H9 (cell line): ENCODE results near the gene BATF. TPM values are rescaled to one million over a fixed set of nuclear protein-coding genes. Genes with fewer than 3 reads are reported as not detected.

ENCODE experiments used
- DNase-seq: peaks from one replicate; pipeline ENCODE4 v3.0.0-alpha.2; 2017
- H2AFZ ChIP-seq: one replicate; pipeline ENCODE4 v1.6.1; 2013; ENCODE audit warnings: mild to moderate bottlenecking, low read length, control low read depth, moderate library complexity
- H2AK5ac ChIP-seq: 2 replicates; pipeline ENCODE4 v1.6.1; 2013; ENCODE audit warnings: low read length, control low read depth, mixed read lengths; ENCODE audit not compliant: insufficient read length
- H2BK120ac ChIP-seq: one replicate; pipeline ENCODE4 v1.6.1; 2013; ENCODE audit warnings: low read depth, mild to moderate bottlenecking, low read length, control low read depth, inconsistent platforms; ENCODE audit not compliant: poor library complexity, severe bottlenecking
- H2BK12ac ChIP-seq: 2 replicates; pipeline ENCODE4 v1.6.1; 2013; ENCODE audit warnings: low read length, control low read depth, mixed read lengths, low read depth; ENCODE audit not compliant: insufficient read length
- H2BK15ac ChIP-seq: 2 replicates; pipeline ENCODE4 v1.6.1; 2013; ENCODE audit warnings: low read depth, low read length, control low read depth
- H2BK20ac ChIP-seq: one replicate; pipeline ENCODE4 v1.6.1; 2013; ENCODE audit warnings: low read depth, mild to moderate bottlenecking, low read length, control low read depth, inconsistent platforms; ENCODE audit not compliant: poor library complexity, severe bottlenecking
- H2BK5ac ChIP-seq: 2 replicates; pipeline ENCODE4 v1.6.1; 2013; ENCODE audit warnings: low read length, control low read depth, mixed read lengths; ENCODE audit not compliant: insufficient read length
- H3K14ac ChIP-seq: 2 replicates; pipeline ENCODE4 v1.6.1; 2013; ENCODE audit warnings: low read length, control low read depth; ENCODE audit not compliant: insufficient read depth
- H3K18ac ChIP-seq: 2 replicates; pipeline ENCODE4 v1.6.1; 2013; ENCODE audit warnings: low read depth, mild to moderate bottlenecking, mixed read lengths, low read length, control low read depth; ENCODE audit not compliant: insufficient read length
- H3K23ac ChIP-seq: 2 replicates; pipeline ENCODE4 v1.6.1; 2013; ENCODE audit warnings: low read length, control low read depth, mixed read lengths, low read depth; ENCODE audit not compliant: insufficient read length
- H3K23me2 ChIP-seq: 2 replicates; pipeline ENCODE4 v1.6.1; 2013; ENCODE audit warnings: low read depth, mild to moderate bottlenecking, mixed read lengths, low read length, control low read depth; ENCODE audit not compliant: insufficient read length, poor library complexity, severe bottlenecking
- H3K27ac ChIP-seq: 2 replicates; pipeline ENCODE4 v1.5.1; 2013; ENCODE audit warnings: low read length, control low read depth, mixed read lengths, low read depth; ENCODE audit not compliant: insufficient read length
- H3K27me3 ChIP-seq: 2 replicates; pipeline ENCODE4 v1.6.1; 2013; ENCODE audit warnings: low read length, control low read depth, inconsistent platforms; ENCODE audit not compliant: insufficient read depth
- H3K4ac ChIP-seq: 2 replicates; pipeline ENCODE4 v1.6.1; 2013; ENCODE audit warnings: low read depth, mild to moderate bottlenecking, control low read depth, inconsistent platforms, low read length, moderate library complexity
- H3K4me1 ChIP-seq: 2 replicates; pipeline ENCODE4 v1.6.1; 2013; ENCODE audit warnings: low read length, control low read depth, inconsistent platforms; ENCODE audit not compliant: insufficient read depth
- H3K4me2 ChIP-seq: 2 replicates; pipeline ENCODE4 v1.6.1; 2013; ENCODE audit warnings: low read length, control low read depth, mixed read lengths; ENCODE audit not compliant: insufficient read length, insufficient read depth
- H3K56ac ChIP-seq: 2 replicates; pipeline ENCODE4 v1.6.1; 2013; ENCODE audit warnings: low read depth, mild to moderate bottlenecking, mixed read lengths, low read length, control low read depth; ENCODE audit not compliant: insufficient read length
- H3K79me1 ChIP-seq: 2 replicates; pipeline ENCODE4 v1.6.1; 2013; ENCODE audit warnings: low read depth, mild to moderate bottlenecking, moderate library complexity, low read length, control low read depth, inconsistent platforms; ENCODE audit not compliant: insufficient read depth, poor library complexity, severe bottlenecking
- H3K79me2 ChIP-seq: 2 replicates; pipeline ENCODE4 v1.6.1; 2013; ENCODE audit warnings: low read length, control low read depth, inconsistent platforms; ENCODE audit not compliant: insufficient read depth
- H3K9ac ChIP-seq: 2 replicates; pipeline ENCODE4 v1.6.1; 2013; ENCODE audit warnings: low read length, control low read depth, mixed read lengths; ENCODE audit not compliant: insufficient read length; ENCODE audit errors: extremely low read depth
- H3K9me3 ChIP-seq: one replicate; pipeline ENCODE4 v1.6.1; 2013; ENCODE audit warnings: low read depth, low read length, inconsistent platforms; ENCODE audit not compliant: control insufficient read depth
- H3T11ph ChIP-seq: one replicate; pipeline ENCODE4 v1.6.1; 2013; ENCODE audit warnings: mild to moderate bottlenecking, low read length, control low read depth, inconsistent platforms
- H4K20me1 ChIP-seq: one replicate; pipeline ENCODE4 v1.6.1; 2013; ENCODE audit not compliant: control insufficient read depth, insufficient read length, insufficient read depth
- H4K5ac ChIP-seq: 2 replicates; pipeline ENCODE4 v1.6.1; 2013; ENCODE audit warnings: low read depth, mild to moderate bottlenecking, mixed read lengths, low read length, control low read depth; ENCODE audit not compliant: insufficient read length
- H4K8ac ChIP-seq: replicated peaks from 2 replicates; pipeline ENCODE4 v1.6.1; 2013; ENCODE audit warnings: low read length, control low read depth, mixed read lengths, low read depth; ENCODE audit not compliant: insufficient read length
- H4K91ac ChIP-seq: 2 replicates; pipeline ENCODE4 v1.6.1; 2013; ENCODE audit warnings: low read depth, mild to moderate bottlenecking, moderate library complexity, mixed read lengths, low read length, control low read depth; ENCODE audit not compliant: insufficient read length
- H3K27ac Mint-ChIP-seq, 3 experiments: 2 replicates in 2 of 3; 3 replicates in 1 of 3; pipeline ENCODE4 v1.8.0; 2020 to 2021; ENCODE audit warnings: mixed read lengths in 3 of 3, mild to moderate bottlenecking in 1 of 3, moderate library complexity in 1 of 3
- H3K27me3 Mint-ChIP-seq: 2 replicates; pipeline ENCODE4 v1.8.0; 2021; ENCODE audit warnings: low read depth, mild to moderate bottlenecking, moderate library complexity, mixed read lengths
- H3K36me3 Mint-ChIP-seq, 3 experiments: 2 replicates in 2 of 3; 3 replicates in 1 of 3; pipeline ENCODE4 v1.8.0; 2020 to 2021; ENCODE audit warnings: low read depth in 3 of 3, mixed read lengths in 3 of 3; ENCODE audit not compliant: insufficient read depth in 1 of 3
- H3K4me1 Mint-ChIP-seq, 2 experiments: 2 replicates each; pipeline ENCODE4 v1.8.0; 2020; ENCODE audit warnings: mixed read lengths in 2 of 2
- H3K4me3 Mint-ChIP-seq, 2 experiments: 2 replicates in 1 of 2; 3 replicates in 1 of 2; pipeline ENCODE4 v1.8.0; 2020 to 2021; ENCODE audit warnings: mild to moderate bottlenecking in 2 of 2, mixed read lengths in 2 of 2, moderate library complexity in 1 of 2
- H3K9me3 Mint-ChIP-seq, 2 experiments: 2 replicates in 1 of 2; 3 replicates in 1 of 2; pipeline ENCODE4 v1.8.0; 2020; ENCODE audit warnings: mild to moderate bottlenecking in 2 of 2, mixed read lengths in 2 of 2, moderate library complexity in 1 of 2
- WGBS: extraction: QIAGEN DNeasy Blood & Tissue Kit; methylation state at CpG from one replicate; pipeline ENCODE4 v1.1.7; 2013; ENCODE audit warnings: missing lambda C conversion rate, low lambda C conversion rate, mixed read lengths; ENCODE audit not compliant: insufficient read length; ENCODE audit errors: extremely low coverage; 5-methylcytosine and 5-hydroxymethylcytosine counted together
- total RNA-seq: library from RNA; stranded (reverse); gene quantifications from 2 replicates; pipeline ENCODE4 v1.2.1, GENCODE V29; 2021
- TF ChIP-seq, protein P1 (sequence below): fragments of 200-600 bp; sonication (generic); conservative IDR thresholded peaks from 3 replicates; pipeline ENCODE4 v1.8.0; 2021; ENCODE audit warnings: antibody characterized with exemption, mild to moderate bottlenecking

BATF gene
- total RNA-seq, 1 experiment from 2014 or later = not detected

DNA sequence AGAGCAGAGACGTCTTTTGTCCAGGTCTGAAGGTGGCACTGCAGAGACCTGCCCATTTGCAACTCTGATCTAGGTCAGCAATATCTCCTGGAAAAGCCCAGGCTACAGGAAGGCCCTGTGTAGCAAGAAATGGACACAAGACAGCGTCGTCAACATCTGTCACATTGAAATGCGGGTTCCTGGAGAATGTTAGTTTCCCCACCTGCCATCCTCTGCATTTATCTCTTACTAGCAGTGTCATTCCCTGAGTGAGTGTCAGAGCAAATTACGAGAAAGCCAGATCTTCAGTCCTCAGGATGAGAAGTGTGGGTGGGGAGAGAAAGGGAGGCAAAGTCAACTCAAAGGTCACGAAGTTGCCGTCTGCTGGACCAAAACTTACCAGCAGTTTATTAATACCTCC, 28.8 kb downstream of the BATF start:
- Histone ChIP-seq H4K5ac (no peak overlapping the region), H2BK12ac (no peak overlapping the region), H3K56ac (no peak overlapping the region), H3K27ac (no peak overlapping the region), H3K27me3 (no peaks in the 10 kb centered on the region), H3T11ph (no peak overlapping the region), H3K18ac (no peak overlapping the region), H3K9me3 (no peaks in the 10 kb centered on the region), H3K23me2 (no peaks in the 10 kb centered on the region), H3K9ac (no peak overlapping the region), H2AK5ac (no peak overlapping the region), H3K79me2 (no peaks in the 10 kb centered on the region), H2BK120ac (no peak overlapping the region), H4K20me1 (no peaks in the 10 kb centered on the region), H3K4me2 (no peak overlapping the region), H2BK20ac (no peak overlapping the region), H3K4ac (no peak overlapping the region), H3K23ac (no peak overlapping the region), H3K4me1 (0 out of 2 replicates have a peak, but pooled peaks cover 3% of the 10 kb centered on the region), H4K91ac (no peak overlapping the region), H2BK5ac (no peak overlapping the region), H2AFZ (no peak overlapping the region), H2BK15ac (no peak overlapping the region), H3K79me1 (no peaks in the 10 kb centered on the region), H3K14ac (no peak overlapping the region), H4K8ac (no peak overlapping the region)
- Mint-ChIP-seq H3K4me1 (peaks cover 8 to 11% of the 10 kb centered on the region in 2 experiments), H3K27ac (no peak overlapping the region; a peak in 1 of 7 replicates), H3K36me3 (no peaks in the 10 kb centered on the region; a peak in 1 of 7 replicates), H3K9me3 (no peaks in the 10 kb centered on the region; a peak in 1 of 5 replicates), H3K4me3 (no peak overlapping the region), H3K27me3 (peaks cover 5% of the 10 kb centered on the region)
- no peak for DNase-seq
- TF ChIP-seq, protein P1, sequence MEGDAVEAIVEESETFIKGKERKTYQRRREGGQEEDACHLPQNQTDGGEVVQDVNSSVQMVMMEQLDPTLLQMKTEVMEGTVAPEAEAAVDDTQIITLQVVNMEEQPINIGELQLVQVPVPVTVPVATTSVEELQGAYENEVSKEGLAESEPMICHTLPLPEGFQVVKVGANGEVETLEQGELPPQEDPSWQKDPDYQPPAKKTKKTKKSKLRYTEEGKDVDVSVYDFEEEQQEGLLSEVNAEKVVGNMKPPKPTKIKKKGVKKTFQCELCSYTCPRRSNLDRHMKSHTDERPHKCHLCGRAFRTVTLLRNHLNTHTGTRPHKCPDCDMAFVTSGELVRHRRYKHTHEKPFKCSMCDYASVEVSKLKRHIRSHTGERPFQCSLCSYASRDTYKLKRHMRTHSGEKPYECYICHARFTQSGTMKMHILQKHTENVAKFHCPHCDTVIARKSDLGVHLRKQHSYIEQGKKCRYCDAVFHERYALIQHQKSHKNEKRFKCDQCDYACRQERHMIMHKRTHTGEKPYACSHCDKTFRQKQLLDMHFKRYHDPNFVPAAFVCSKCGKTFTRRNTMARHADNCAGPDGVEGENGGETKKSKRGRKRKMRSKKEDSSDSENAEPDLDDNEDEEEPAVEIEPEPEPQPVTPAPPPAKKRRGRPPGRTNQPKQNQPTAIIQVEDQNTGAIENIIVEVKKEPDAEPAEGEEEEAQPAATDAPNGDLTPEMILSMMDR = no peak
- WGBS = no CpG with 5 or more reads among the region's 7 CpGs
